Measurements from ENCODE around the gene TRIM6. TPM values are rescaled to one million over a fixed set of nuclear protein-coding genes. Genes with fewer than 3 reads are reported as not detected.
"Not testable (repeated sequence)": the region's sequence is repeated elsewhere in the genome, so short reads cannot be mapped to it uniquely, and the experiment has no call there.

Gene TRIM6
- total RNA-seq, 1 experiment from 2014 or later: 53.8 TPM

DNA sequence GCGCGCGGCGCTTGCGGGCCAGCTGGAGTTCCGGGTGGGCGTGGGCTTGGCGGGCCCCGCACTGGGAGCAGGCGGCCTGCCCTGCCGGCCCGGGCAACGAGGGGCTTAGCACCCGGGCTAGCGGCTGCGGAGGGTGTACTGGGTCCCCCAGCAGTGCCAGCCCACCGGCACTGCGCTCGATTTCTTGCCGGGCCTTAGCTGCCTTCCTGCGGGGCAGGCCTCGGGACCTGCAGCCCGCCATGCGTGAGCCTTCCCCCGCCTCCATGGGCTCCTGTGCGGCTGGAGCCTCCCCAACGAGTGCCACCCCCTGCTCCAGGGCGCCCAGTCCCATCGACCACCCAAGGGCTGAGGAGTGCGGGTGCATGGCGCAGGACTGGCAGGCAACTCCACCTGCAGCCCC, 6.5 kb upstream of the TRIM6 start:
- POLR2A ChIA-PET; in situ Hi-C loops (cut with HindIII; ENCODE audit: low pct_unique_long_range_greater_than_20kb, low sequenced_read_pairs); H3K9me3 ChIP-seq (ENCODE audit: control insufficient read depth, insufficient read depth, low read depth, low read length); H3K36me3 ChIP-seq (ENCODE audit: control insufficient read depth, insufficient read depth, low read length); intact Hi-C loops (cut with micrococcal nuclease; ENCODE audit: unreplicated experiment); H3K4me3 ChIP-seq (ENCODE audit: low read depth in 2 of 2, low read length in 2 of 2); BruUV-seq (replicated peaks); H3K27me3 ChIP-seq (ENCODE audit: control insufficient read depth, insufficient read depth, low read length); DNase-seq (ENCODE audit: low read depth, low spot score); ATAC-seq; H3K4me1 ChIP-seq (ENCODE audit: control insufficient read depth, insufficient read depth, low read length); H3K27ac ChIP-seq (ENCODE audit: low read length): not testable (repeated sequence)
- CTCF ChIA-PET: interaction anchor here (2.2 kb wide), 1 partner anchor 10 kb away, joined by 5 read pairs; no protein-coding TSS in a partner anchor

- DNase-seq (ENCODE audit: low read depth, low spot score) (no peak), ATAC-seq (no peak)
- TF ChIP-seq SIN3A (IDR thresholded peaks at IDR 0.05; ENCODE audit: borderline replicate concordance, insufficient read depth, low read depth, low read length) (no peak), CTCF (IDR thresholded peaks at IDR 0.05) (no peak), TCF7L2 (IDR thresholded peaks at IDR 0.05; ENCODE audit: low read depth, low read length) (no peak), POLR2AphosphoS5 (IDR thresholded peaks at IDR 0.05; ENCODE audit: low read depth, low read length) (no peak)
- TF ChIP-seq, protein P1, sequence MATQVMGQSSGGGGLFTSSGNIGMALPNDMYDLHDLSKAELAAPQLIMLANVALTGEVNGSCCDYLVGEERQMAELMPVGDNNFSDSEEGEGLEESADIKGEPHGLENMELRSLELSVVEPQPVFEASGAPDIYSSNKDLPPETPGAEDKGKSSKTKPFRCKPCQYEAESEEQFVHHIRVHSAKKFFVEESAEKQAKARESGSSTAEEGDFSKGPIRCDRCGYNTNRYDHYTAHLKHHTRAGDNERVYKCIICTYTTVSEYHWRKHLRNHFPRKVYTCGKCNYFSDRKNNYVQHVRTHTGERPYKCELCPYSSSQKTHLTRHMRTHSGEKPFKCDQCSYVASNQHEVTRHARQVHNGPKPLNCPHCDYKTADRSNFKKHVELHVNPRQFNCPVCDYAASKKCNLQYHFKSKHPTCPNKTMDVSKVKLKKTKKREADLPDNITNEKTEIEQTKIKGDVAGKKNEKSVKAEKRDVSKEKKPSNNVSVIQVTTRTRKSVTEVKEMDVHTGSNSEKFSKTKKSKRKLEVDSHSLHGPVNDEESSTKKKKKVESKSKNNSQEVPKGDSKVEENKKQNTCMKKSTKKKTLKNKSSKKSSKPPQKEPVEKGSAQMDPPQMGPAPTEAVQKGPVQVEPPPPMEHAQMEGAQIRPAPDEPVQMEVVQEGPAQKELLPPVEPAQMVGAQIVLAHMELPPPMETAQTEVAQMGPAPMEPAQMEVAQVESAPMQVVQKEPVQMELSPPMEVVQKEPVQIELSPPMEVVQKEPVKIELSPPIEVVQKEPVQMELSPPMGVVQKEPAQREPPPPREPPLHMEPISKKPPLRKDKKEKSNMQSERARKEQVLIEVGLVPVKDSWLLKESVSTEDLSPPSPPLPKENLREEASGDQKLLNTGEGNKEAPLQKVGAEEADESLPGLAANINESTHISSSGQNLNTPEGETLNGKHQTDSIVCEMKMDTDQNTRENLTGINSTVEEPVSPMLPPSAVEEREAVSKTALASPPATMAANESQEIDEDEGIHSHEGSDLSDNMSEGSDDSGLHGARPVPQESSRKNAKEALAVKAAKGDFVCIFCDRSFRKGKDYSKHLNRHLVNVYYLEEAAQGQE (IDR thresholded peaks at IDR 0.05; ENCODE audit: insufficient read depth in 1 of 2, low read depth in 2 of 2, low read length in 1 of 2): no peak
- Histone ChIP-seq H3K27ac (ENCODE audit: low read length) (no peak overlapping the region), H3K27me3 (ENCODE audit: control insufficient read depth, insufficient read depth, low read length) (no peaks in the 10 kb centered on the region), H3K4me3 (ENCODE audit: low read depth in 2 of 2, low read length in 2 of 2) (no peak overlapping the region), H3K9me3 (ENCODE audit: control insufficient read depth, insufficient read depth, low read depth, low read length) (no peaks in the 10 kb centered on the region), H3K4me1 (ENCODE audit: control insufficient read depth, insufficient read depth, low read length) (peaks cover 5% of the 10 kb centered on the region; the same call in 1 of the 2 replicates), H3K36me3 (ENCODE audit: control insufficient read depth, insufficient read depth, low read length) (no peaks in the 10 kb centered on the region)
- no TSS peak for BruUV-seq (replicated peaks)
- ChIA-PET POLR2A (interaction anchor here (0.6 kb wide), 1 partner anchor 11 kb away, joined by 4 read pairs; no protein-coding TSS in a partner anchor), CTCF (interaction anchor here (2.2 kb wide), 1 partner anchor 8 kb away, joined by 5 read pairs; no protein-coding TSS in a partner anchor)
- in situ Hi-C loops (cut with HindIII; ENCODE audit: low pct_unique_long_range_greater_than_20kb, low sequenced_read_pairs) (no loop called here), intact Hi-C loops (cut with micrococcal nuclease; ENCODE audit: unreplicated experiment) (no loop called here)
Measured at GRCh38 chr11:5591613-5592012, 4.8 kb upstream of the TRIM6 start.

DNA sequence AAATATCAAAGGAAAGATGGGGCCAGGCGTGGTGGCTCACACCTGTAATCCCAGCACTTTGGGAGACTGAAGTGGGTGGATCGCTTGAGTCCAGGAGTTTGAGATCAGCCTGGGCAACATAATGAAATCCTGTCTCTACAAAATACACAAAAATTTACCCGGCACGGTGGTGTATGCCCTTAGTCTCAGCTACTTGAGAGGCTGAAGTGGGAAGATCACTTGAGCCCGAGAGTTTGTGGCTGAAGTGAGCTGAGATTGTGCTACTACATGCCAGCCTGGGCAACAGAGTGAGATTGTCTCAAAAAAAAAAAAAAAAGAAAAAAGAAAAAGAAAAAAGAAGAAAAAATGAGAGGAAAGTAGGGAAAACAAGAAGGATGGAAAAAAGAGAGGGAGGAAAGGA, 3.8 kb upstream of the TRIM6 start:
- intact Hi-C loops (cut with micrococcal nuclease; ENCODE audit: unreplicated experiment) (no loop called here), in situ Hi-C loops (cut with HindIII; ENCODE audit: low pct_unique_long_range_greater_than_20kb, low sequenced_read_pairs) (no loop called here)
- CTCF ChIA-PET: no interaction called here
- no TSS peak for BruUV-seq (replicated peaks)
- Histone ChIP-seq H3K36me3 (ENCODE audit: control insufficient read depth, insufficient read depth, low read length) (no peaks in the 10 kb centered on the region), H3K27ac (ENCODE audit: low read length) (no peak overlapping the region; the same call in 1 of the 2 replicates), H3K4me3 (ENCODE audit: low read depth in 2 of 2, low read length in 2 of 2) (no peak overlapping the region), H3K4me1 (ENCODE audit: control insufficient read depth, insufficient read depth, low read length) (peaks cover 5% of the 10 kb centered on the region; the same call in 1 of the 2 replicates), H3K9me3 (ENCODE audit: control insufficient read depth, insufficient read depth, low read depth, low read length) (no peaks in the 10 kb centered on the region), H3K27me3 (ENCODE audit: control insufficient read depth, insufficient read depth, low read length) (no peaks in the 10 kb centered on the region)
- POLR2A ChIA-PET: interaction anchor here (0.7 kb wide), 1 partner anchor 196 kb away, joined by 8 read pairs; no protein-coding TSS in a partner anchor
- ATAC-seq (no peak), DNase-seq (ENCODE audit: low read depth, low spot score) (no peak)
- no peak for TF ChIP-seq CTCF (IDR thresholded peaks at IDR 0.05)
- no peak for TF ChIP-seq TCF7L2 (IDR thresholded peaks at IDR 0.05; ENCODE audit: low read depth, low read length)
- TF ChIP-seq, protein P1 (IDR thresholded peaks at IDR 0.05; ENCODE audit: insufficient read depth in 1 of 2, low read depth in 2 of 2, low read length in 1 of 2): no peak
- TF ChIP-seq POLR2AphosphoS5 (IDR thresholded peaks at IDR 0.05; ENCODE audit: low read depth, low read length): no peak
- TF ChIP-seq SIN3A (IDR thresholded peaks at IDR 0.05; ENCODE audit: borderline replicate concordance, insufficient read depth, low read depth, low read length): no peak
